HG03575 (cell line): ENCODE data around the gene GULP1.

Source experiments
- ATAC-seq: cut with Tn5 transposase; IDR thresholded peaks from one replicate; pipeline ENCODE4 v1.9.1; 2021; ENCODE audit not compliant: unreplicated experiment, insufficient number of reproducible peaks, low FRiP score; ENCODE audit errors: extremely low read depth

GULP1 gene

GRCh38 chr2:188353282-188353681 is 61.6 kb downstream of the GULP1 start:
- no peak for ATAC-seq

GRCh38 chr2:188360485-188361263 is 69.0 kb downstream of the GULP1 start:
- ATAC-seq = no peak

DNA sequence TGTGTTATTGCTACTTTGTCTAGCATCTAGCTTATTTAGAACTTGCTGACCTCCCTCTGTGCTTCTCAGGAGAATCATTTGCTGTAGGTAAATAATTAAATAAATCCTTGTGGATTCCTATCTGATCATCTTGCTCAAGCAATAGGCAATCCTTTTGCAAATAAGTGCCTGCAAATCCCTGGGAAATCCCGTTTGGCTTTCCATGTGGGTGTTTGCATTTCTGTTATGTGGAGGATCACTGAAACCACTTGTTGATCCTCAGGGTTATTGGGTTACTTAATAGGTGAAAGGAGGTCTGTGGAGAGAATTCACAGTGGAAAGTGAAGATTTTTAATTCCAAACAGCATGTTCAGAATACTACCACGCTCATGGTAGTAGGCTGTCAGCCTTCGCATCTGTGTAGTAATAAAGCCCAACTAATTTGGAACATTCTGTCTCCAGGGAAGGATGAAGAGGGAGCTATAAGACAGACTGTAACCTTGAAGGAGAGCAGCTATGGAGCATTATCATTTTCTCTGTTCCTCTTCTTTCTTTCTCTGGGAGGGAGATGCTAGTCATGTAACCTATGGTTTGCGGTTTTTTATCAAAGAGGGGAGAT is 72.5 kb downstream of the GULP1 start:
- ATAC-seq = no peak

- no peak for ATAC-seq
Measured at GRCh38 chr2:188365058-188365641, 73.5 kb downstream of the GULP1 start.

- no peak for ATAC-seq
Measured at GRCh38 chr2:188367164-188367563, 75.5 kb downstream of the GULP1 start.

DNA sequence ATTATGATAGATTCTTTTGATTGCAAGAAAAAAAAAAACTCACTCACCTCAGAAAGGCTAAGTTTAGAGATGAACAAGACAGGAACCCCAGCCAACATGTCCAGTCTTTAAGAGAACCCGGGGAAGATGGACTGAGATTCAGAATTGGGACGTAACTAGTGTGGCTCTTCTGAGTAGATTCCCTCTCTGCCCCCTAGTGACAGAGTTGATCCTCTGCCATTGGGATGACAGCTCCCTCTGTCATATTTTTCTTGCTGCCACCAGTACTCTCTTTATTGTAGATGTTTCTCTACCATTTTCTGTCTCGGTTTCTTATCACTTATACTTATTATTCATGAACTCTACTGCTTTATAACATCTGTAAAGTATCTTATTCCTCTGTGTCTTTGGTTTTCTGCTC is 77.7 kb downstream of the GULP1 start:
- peak; percentile 82 for ATAC-seq

DNA sequence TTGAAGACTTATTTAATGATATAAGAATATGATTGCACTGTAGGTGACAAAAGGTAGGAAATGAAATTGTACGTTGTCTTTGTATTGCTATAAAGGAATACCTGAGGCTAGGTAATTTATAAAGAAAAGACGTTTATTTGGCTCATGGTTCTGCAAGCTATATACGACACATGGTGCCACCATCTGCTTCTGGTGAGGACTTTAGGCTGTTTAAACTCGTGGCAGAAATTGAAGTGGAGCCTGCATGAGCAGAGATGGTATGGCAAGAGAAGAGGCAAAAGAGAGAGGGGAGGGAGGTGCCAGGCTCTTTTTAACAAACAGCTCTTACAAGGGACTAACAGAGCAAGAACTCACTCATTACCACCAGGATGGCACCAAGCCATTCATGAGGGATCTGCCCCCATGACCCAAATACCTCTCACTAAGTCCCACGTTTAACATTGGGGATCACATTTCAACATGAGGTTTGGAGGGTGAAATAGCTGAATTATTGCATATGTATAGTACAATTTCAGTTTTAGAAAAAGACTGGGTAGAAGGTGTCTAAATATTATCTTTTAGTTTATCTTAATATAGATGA is 86.8 kb downstream of the GULP1 start:
- ATAC-seq = no peak

- no peak for ATAC-seq
Measured at GRCh38 chr2:188379748-188380147, 88.1 kb downstream of the GULP1 start.

GRCh38 chr2:188380280-188380679 is 88.6 kb downstream of the GULP1 start:
- ATAC-seq = no peak

DNA sequence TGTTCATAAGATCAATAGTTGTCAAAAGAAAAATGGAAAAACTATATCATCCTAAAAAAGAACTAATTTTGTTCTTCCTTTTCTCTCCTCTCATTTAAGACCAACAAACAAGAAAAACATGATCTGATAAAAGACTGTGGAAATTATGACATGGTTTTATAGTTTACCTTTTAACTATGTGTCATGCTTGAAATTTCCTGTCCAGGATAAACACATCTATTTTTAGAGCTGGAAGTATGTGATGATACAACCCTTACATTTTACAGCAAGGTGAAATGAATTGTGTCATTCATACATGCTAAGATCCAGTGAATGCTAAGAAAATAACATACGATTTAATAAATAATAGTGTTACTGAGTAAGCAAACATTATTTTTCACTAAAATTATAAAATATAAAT is 89.9 kb downstream of the GULP1 start:
- no peak for ATAC-seq

- ATAC-seq = no peak
Measured at GRCh38 chr2:188382107-188382506, 90.4 kb downstream of the GULP1 start.

DNA sequence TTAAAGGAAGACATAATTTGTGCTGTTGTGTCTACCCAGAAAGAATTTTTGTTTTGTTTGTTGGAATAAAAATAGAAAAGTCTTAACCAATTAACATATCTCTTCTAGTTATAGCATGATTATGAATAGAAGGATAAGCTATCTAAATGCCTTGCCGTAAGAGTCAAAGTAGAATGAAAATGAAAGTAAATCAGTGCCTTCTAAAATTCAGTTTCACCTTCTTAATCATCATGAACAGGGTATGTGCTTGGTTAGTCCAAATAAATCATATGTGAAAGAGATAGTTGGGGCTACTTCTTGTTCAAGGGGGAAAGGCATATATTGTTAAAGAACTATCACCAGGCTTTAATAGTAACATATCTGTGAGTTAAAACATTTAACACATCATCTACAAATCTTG is 91.5 kb downstream of the GULP1 start:
- no peak for ATAC-seq

GRCh38 chr2:188385857-188386256 is 94.2 kb downstream of the GULP1 start:
- ATAC-seq = no peak

GRCh38 chr2:188388831-188389230 is 97.2 kb downstream of the GULP1 start:
- ATAC-seq = no peak

GRCh38 chr2:188391354-188391753 is 99.7 kb downstream of the GULP1 start:
- ATAC-seq = no peak

GRCh38 chr2:188394931-188395472 is 103.3 kb downstream of the GULP1 start:
- no peak for ATAC-seq

DNA sequence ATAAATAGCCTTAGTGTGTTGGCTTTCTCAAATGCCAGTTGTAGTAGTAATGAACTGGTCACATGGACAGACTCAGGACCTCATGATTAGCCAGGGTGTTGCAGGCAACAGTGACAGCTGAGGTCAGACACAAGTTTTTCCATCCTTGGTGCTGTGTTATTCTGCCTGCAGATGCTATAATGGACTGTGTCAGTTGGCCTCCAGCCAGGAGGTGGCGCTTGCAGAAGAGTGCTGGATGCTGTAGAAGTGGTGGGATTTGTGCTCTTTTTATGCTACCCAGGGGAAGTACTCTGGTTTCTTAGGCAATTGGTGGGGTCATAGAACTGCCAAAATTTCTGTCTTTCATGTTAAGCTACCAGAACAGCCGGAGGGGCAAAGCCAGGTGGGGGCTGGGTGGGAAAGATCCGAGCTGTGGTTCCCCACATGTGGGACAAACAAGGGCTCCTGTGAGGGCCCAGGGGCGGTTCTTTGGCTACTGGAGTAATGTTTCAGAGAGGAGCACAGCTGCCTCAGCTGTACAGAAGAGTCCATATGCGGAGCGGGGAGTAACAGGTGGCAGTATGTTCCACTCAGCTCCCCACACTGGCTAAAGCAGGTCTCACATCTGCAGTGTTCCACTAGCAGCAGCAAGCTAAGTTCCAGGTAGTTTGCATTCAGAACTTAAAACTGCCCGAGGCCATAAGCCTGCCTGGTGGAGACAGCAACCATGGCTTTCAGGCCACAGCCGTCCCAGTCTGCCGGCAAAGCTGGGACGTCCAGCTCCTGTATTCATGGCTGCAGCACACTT is 104.4 kb downstream of the GULP1 start:
- no peak for ATAC-seq

GRCh38 chr2:188399159-188399558 is 107.5 kb downstream of the GULP1 start:
- ATAC-seq = no peak

DNA sequence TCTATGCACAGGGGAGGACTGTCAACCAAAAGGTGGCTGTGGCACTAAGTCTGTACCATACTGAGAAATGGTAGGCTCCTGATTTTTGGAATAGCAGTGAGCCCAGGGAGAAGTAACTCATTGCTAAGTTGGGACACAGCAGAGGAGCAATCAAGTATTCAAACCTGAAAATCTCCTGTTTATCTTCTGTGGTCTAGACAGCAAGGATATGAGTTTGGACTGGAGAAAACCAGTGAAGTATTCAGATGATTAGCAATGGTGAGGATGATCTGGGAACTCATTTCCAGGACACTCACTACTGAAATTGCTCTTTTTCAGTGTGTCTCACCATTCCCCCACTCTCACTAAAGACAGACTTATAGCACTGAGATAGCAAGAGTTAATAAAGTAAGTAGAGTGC is 112.0 kb downstream of the GULP1 start:
- no peak for ATAC-seq
